Stimulated activated CD8-positive, alpha-beta memory T cell treated with anti-CD3 and anti-CD28 coated beads, Interleukin-2, amount 100 ng/mL, for 1 hour (primary cell): ENCODE data around the gene LMF1.
"Not testable (repeated sequence)": the region's sequence is repeated elsewhere in the genome, so short reads cannot be mapped to it uniquely, and the experiment has no call there.

Experiments
- DNase-seq, 2 donors: peaks; one replicate each; pipeline ENCODE4 v3.0.0-alpha.2; 2020; ENCODE audit warnings: low read depth in 2 of 2

LMF1 gene

GRCh38 chr16:869823-870641, 100.8 kb downstream of the LMF1 start:
- DNase-seq: no peak

- DNase-seq: no peak
These were observed 101.7 kb downstream of the LMF1 start for GRCh38 chr16:868846-869822.

DNA sequence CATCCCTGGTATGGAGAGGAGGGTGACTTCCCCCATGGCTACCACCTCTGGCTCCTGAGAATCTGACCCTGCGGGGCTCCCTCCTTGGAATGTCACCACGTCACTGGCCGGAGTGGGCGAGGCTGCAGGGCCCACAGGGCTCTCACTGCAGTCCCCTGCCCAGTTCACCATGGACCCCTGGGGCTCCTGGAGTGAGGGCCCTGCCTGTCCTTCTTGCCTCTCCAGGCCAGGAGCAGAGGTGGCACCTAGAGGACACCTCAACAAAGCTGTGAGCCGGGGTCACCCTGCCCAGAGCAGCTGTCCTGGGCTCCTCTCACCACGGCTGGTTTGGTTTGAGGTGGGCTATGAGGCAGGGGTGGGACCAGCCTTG, 102.4 kb downstream of the LMF1 start:
- no peak for DNase-seq

DNA sequence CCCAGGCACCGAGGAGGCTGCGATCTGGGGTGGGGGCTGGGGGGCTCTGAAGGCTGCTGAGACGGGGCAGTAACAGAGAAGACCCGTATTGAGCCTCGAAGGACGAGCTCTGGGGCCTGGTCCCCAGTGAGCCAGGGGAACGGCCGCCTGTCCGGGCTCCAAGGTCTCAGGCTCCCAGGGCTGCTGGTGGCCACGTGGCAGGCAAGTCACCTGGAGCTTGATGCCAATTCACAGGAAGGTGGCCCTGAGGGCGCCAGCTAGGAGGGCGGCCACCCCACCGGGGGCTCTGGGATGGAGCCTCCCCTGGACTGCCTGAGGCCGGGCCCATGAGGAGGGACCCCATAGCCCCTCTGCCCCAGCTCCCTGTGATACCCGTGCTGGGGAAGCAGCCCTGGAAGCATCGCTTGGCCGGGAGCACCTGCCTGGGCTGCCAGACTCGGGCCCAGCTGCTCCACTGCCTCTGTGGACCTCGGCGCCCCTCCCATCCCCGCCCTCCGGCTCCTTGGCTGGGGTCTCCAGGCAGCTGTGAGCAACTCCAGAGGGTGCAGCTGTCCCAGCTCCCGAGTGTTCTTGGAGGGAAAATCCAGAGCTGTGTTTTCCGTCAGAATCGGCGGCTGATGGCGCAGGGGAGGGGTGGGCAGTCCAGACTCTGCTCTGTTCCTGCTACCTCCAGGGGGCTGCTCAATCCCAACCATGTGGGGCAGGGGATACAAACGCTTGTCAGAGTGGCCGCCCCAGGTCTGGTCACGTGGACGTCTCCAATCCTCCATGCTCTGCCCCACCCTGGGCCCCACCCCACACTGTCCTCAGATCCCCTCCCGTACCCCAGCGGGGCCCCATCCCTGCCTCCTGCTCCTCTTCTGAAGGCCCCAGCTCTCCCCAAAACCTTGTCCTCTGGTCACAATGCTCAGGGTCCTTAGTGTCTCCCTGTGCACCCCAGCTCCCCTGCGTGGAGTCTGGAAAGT, 103.1 kb downstream of the LMF1 start:
- DNase-seq: no peak

- no peak for DNase-seq
These were observed 104.4 kb downstream of the LMF1 start for GRCh38 chr16:866252-866896.

DNA sequence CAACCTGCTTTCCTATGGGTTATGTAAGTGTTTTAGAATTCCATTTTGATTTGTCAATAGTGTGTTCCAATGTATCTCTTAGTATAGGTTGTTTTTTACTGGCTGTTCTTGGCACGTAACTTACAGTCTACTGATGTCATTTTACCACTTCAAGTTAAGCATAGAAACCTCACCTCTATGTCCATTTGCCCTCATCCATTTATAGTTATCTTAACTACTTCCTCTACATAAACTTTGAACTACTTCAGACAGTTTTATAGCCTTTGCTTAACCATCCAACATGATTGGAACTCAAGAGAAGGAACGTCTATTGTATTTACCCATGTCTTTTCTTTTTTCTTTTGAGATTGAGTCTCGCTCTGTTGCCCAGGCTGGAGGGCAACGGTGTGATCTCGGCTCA, 105.8 kb downstream of the LMF1 start:
- DNase-seq: no peak

DNA sequence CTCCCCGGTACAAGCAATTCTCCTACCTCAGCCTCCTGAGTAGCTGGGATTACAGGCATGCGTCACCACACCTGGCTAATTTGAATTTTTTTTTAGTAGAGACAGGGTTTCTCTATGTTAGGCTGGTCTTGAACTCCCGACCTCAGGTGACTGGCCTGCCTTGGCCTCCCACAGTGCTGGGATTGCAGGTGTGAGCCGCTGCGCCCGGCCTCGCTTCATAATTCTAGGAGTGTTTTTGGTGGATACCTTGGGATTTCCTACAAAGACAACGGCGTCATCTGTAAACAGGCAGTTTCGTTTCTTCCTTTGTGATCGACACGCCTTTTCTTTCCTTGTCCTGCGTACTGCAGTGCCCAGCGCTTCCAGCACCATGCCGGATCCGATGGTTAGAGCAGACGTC, 109.3 kb downstream of the LMF1 start:
- no peak for DNase-seq

DNA sequence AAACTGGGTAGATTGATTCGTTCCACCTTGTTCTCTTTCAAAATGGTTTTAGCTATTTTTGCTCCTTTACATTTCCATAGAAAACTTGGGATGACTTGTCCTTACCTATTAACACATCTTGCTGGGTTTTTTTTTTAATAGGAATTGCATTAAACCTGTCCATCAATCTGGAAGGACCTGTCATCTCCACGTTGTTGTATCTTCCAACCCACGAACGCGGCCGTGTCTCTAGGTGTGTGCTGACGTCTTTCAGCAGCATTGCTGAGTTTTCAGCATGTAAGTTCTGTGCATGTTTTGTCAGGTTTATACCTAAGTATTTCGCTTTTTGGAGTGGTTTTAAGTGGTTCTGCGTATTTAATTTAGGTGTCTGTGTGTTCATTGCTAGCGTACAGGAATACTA, 109.9 kb downstream of the LMF1 start:
- DNase-seq: no peak

GRCh38 chr16:858971-859370, 111.8 kb downstream of the LMF1 start:
- not testable (repeated sequence) for DNase-seq

DNA sequence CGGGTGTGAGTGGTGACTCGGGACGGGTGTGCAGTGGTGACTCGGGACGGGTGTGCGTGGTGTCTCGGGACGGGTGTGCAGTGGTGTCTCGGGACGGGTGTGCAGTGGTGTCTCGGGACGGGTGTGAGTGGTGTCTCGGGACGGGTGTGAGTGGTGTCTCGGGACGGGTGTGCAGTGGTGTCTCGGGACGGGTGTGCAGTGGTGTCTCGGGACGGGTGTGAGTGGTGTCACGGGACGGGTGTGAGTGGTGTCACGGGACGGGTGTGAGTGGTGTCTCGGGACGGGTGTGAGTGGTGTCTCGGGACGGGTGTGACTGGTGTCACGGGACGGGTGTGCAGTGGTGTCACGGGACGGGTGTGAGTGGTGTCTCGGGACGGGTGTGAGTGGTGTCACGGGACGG, 112.3 kb downstream of the LMF1 start:
- not testable (repeated sequence) for DNase-seq

DNA sequence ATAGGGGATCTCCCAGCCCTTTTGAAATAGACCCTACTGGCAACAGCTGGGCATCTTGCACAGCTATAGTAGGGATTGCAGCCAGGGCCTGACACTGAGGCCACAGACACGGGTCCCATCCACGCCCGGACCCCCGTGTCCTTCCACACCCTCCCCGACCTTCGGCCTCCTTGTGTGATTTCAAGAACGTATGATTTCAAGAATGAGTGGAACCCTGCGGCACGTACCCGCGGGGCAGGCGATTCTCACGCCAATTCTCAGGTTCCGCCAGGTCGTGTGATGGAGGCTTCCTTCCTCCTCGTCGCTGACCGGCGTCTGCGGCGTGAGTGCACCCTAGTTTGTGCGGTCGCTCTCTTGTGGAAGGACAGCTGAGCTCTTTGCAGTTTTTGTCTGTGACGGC, 114.0 kb downstream of the LMF1 start:
- DNase-seq: no peak

DNA sequence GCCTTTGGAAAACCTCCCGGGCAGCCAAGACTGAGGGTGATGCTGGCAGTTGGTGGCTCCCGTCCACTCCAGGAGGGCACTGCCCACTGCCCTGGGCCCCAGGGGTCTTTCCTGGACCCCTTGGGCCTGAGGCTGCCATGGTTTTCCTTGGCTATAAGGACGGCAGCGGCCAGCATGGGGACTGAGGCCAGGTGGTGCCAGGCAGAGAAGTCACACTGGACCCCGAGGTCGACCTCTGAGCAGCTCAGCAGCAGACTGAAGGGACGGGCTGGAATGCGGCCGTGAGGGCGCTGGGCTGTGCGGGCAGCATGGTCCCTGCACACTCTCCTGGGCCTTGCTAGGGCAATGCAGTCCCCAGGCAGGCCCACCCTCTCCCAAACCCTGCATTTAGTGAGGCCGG, 114.7 kb downstream of the LMF1 start:
- no peak for DNase-seq

DNA sequence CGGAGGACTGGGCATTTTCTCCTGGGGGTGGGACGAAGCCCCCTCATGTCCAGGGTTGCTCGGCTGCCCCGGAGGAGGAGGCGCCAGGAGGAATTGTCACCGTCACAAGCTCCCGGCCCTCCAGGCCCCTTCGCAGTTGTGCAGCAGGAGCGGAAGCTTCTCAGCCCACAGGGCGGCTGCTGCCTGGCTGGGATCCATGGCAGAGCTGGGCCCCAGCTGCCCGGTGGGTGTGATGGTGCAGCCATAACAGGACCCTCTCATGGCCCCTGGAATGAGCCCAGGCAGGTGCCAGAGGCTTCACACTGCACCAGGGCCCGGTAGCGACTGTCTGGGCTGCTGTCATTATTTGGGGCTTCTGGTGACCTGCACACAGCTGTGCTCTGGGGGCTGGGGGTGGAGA, 115.3 kb downstream of the LMF1 start:
- DNase-seq: no peak

DNA sequence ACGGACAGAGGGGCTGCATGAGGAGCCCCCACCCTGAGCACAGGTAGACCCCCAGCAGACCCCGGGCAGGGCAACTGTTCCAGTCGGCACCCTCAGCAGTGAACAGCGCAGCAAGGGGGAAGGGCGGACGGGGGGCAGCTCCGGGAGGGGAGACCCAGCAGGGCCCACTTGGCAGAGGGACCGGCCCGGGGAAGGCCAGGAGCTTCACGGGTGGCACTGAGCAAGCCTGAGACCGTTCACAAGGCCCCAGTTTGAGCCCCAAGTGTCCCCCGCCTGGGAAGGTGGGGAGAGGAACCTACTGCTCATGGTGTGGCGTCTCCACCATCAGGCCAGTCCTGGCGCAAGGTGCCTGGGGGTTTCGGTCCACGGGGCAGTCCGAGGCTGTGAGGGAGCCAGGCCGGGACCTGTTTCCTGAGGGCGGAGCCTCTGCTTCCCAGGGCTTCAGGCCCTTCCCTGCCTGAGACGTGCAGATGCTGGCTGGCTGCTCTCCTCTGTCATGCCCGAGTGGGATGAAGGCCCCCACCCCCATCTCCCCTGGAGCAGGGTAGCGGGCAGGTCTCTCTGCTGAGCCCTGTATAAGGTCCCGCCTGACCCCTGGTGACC, 115.9 kb downstream of the LMF1 start:
- DNase-seq: no peak

DNA sequence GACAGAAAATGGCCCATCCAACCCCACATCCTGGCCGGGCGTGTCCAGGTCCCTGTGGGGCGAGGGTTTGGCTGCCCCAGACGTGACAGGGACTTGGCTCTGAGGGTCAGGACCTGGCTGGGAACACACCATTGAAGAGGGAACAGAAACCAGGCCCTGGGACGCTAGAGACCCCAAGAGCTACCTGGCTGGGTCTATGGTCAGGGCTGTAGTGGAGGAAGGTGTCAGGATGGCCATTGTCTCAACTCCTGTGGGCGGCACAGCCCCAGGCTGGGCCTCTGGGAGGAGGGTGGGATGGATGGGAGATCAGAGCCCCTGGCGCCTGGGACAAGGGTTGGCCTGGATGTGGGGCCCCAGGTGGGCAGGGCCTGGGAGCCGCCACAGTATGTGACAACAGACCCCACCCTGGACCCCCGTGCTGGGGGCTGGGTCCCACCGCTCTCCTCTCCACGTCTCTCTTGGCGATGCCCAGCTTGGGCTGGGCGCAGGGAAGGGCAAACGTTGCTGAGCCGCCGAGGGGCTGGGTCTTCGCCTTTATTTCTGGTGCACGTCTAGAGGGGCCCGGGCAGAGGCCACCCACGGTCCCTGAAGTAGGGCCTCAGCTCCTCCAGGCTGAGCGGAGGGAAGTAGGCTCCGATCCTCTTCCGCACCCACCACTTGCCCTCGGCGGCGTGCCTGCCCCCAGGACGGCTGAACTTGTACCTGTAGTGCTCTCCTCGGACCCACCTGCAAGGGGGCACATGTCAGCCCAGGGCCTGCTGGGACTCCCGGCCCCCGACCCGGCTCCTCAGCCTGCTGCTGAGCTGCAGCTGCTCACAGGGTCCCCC, 116.6 kb downstream of the LMF1 start:
- DNase-seq: no peak

DNA sequence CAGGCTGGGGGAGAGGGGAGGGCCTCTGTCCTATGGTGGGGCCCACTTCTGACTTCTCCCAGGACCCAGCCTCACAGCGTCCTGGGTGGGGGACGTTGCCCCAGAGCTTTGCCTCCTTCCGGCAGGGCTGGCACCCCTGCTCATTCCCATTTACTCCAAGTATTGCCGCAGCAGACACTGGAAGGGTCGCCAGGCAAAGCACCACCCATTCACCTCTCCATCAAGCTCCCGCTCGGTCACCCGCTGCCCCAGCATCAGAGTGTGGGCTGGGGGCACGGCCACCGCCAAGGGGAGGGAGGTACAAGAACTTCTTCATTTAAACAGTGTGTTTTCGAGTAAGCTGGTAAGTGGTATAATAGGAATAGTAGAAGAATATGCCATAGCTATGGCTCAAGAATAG, 117.5 kb downstream of the LMF1 start:
- DNase-seq: no peak

DNA sequence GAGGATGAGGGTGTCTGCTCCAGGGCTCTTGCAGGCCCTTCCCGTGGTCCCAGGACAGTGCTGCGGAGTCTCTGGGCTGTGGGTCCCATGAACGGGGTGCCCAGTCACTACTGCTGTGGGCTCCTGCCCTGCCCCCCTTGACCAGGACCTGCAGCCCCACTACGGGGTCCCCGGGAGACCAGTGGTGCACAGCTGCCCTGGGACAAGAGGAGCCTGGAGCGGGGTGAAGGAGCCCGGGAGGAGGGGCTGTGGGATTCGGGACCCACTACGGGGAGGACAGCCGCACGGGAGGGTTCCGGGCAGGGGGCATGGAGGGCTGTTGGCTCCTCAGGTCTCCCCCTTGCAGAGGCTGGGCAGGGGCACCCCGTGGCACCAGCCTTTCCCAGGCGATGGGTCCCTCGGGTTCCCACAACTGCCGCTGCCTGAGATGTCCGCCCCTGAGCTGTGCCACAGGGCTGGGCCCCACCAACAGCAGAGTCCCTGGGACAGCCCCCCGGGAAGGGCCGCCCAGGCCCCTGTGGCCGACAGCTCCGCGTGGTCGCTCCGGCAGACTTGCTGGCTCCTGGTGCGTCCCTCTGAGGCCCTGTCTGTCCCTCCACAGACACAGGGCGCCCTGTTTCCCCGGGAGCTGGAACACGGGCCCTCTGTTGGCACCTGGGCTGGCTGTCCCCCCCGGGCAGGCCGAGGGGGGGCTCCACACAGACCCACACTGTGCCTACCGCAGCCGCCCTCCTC, 118.2 kb downstream of the LMF1 start:
- no peak for DNase-seq

DNA sequence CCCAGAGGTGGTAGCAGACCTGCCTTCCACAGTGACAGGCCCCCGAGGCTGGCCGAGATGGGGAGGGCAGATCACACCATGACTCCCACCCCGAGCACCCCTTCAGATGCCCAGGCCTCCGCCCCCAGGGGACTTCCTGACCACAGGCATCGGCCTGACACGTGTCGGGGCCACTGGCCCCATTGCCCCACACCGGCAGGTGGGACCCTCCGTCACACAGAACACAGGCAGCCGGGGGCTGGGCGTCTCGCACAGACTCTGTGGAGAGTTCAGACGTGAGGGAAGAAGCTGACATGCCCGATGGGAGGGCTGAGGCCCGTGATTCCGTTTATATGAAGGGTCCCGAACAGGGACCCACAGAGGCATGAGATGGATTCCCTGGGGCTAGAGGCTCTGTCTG, 118.9 kb downstream of the LMF1 start:
- no peak for DNase-seq

GRCh38 chr16:851209-851810, 119.5 kb downstream of the LMF1 start:
- DNase-seq: no peak
